Erythroblast (primary cell): ENCODE measurements around the gene NR1I3.

Experiments used
- GATA1 ChIP-seq: IDR thresholded peaks from 2 replicates; pipeline ENCODE4 v1.6.1; 2011; ENCODE audit warnings: low read depth, mild to moderate bottlenecking, control low read depth, low read length, moderate library complexity
- POLR2A ChIP-seq: IDR thresholded peaks from 2 replicates; pipeline ENCODE4 v1.6.1; 2011; ENCODE audit warnings: mild to moderate bottlenecking, low read length

- no peak for TF ChIP-seq POLR2A
- TF ChIP-seq GATA1: no peak
Observed at GRCh38 chr1:161241682-161242081, 3.7 kb upstream of the NR1I3 start.
